Measurements from ENCODE around the gene ACSL3.

GRCh38 chr2:222907048-222907447 is 46.2 kb downstream of the ACSL3 start:
- TF ChIP-seq CTCF (IDR thresholded peaks at IDR 0.05) (no peak), EZH2 (IDR thresholded peaks at IDR 0.05; ENCODE audit: borderline replicate concordance, insufficient read depth, low read depth, low read length, poor library complexity, severe bottlenecking) (no peak)
